HL-60/S4 treated with phorbol 12-myristate 13-acetate at 8.2 ng/mL for 4 days and 3 days (cell line): Measurements from ENCODE around the gene CEP162.
"Not testable (repeated sequence)": the region's sequence is repeated elsewhere in the genome, so short reads cannot be mapped to it uniquely, and the experiment has no call there.

Experiments used
- in situ Hi-C: fragments of 300-500 bp; cut with MboI; formaldehyde crosslinking; loops from 2 replicates; pipeline ENCODE4 v1.15.0; 2022; ENCODE audit warnings: low sequenced_read_pairs

CEP162 gene

GRCh38 chr6:84093441-84094435 lies 133.7 kb downstream of the CEP162 start:
- in situ Hi-C loops: no loop called here

- in situ Hi-C loops: no loop called here
Measured at GRCh38 chr6:84089552-84089951, 137.9 kb downstream of the CEP162 start.

GRCh38 chr6:84089081-84089480 lies 138.4 kb downstream of the CEP162 start:
- in situ Hi-C loops: no loop called here

DNA sequence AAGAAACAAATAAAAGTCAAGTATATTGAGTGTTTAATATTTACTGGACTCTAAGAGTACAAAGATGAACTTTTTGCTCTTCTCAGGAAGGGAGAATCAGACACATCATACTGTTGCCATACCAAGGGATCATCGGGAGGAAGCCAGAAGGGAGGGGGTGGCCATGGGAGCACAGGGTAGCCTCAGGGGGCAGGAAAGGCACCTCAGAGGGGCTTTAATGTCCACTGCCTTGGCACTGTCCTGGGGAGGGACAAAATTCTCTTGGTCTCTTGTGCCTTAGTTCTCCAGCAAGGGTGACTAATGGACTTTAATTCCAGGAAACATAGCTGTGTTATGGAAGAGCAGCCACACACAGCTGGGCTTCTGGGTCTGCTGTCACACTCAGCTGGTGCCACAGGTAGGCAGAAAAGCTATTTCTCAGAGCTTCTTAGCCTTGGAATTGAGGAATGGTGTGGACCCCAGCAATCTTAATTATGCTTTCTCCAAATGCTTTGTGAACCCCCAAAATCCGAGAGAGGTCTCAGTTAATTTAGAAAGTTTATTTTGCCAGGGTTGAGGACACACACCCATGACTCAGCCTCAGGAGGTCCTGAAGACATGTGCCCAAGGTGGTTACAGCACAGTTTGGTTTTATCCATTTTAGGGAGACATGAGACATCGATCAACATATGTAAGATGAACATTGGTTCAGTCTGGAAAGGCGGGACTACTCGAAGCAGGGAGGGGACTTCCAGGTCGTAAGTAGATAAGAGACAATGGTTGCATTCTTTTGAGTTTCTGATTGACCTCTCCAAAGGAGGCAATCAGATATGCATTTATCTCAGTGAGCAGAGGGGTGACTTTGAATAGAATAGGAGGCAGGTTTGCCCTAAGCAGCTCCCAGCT lies 140.7 kb downstream of the CEP162 start:
- in situ Hi-C loops: no loop called here

DNA sequence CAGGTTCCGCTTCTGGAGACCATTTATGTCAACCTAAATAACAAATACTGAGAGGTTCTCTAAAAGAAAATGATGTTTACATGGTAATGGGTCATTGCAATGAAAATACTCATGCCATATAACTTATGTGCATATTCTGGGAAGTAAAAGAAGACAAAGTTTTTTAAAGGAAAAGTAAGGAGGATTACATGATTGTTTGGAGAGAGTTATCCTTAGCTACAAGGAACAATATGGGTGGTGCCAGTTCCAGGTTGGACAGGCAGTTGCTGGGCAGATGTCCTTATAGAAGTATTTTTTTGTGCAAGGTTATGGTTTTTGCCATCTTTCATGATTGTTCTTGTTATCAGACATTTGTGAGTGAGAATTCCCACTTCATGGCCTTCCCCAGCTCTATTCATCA lies 141.4 kb downstream of the CEP162 start:
- in situ Hi-C loops: no loop called here

- in situ Hi-C loops: not testable (repeated sequence)
Measured at GRCh38 chr6:84084705-84085104, 142.7 kb downstream of the CEP162 start.

GRCh38 chr6:84082689-84083265 lies 144.7 kb downstream of the CEP162 start:
- in situ Hi-C loops: no loop called here

DNA sequence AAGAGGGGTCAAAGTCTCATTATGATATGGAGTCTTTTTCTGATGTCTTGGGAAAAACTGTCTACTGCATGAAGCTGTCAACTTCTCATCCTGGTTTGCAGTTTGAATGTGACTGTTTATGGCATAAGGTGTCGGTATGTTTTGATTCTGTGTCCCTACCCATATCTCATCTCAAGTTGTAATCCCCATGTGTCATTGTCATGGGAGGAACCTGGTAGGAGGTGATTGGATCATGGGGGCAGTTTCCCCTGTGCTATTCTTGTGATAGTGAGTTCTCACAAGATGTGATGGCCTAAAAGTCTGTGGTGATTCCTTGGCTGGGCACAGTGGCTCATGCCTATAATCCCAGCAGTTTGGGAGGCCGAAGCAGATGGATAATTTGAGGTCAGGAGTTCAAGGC lies 146.2 kb downstream of the CEP162 start:
- in situ Hi-C loops: no loop called here

DNA sequence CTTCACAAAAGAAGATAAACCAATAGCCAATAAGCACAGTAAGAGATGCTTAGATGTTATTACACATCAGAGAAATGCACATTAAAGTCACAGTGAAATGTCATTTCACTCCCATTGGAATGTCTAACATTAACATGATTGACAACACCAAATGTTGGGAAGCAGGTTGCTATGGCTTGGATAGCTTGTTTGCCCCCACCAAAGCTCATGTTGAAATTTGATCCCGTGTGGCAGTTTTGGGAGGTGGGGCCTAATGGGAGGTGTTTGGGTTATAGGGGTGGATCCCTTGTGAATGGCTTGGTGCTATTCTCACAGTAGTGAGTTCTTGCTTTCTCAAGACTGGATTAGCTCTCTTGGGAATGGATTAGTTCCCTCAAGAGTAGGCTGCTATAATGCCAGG lies 149.1 kb downstream of the CEP162 start:
- in situ Hi-C loops: no loop called here

DNA sequence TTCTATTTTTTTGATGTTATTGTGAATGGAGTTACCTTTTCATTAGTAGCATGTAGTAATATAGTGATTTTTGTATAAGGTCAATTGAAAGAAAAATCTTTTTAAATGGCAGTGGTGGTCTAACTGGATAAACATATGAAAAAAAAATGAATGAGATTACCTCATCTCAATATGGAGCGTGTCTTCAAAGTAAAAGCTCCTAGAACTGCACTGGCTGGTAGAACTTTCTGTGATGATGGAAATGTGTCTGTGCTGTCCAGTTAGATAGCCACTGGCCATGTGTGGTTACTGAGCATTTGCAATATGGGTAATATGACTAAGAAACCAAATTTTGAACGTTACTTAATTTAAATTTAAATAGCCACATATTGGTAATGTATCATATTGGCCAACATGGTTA lies 149.8 kb downstream of the CEP162 start:
- in situ Hi-C loops: no loop called here

DNA sequence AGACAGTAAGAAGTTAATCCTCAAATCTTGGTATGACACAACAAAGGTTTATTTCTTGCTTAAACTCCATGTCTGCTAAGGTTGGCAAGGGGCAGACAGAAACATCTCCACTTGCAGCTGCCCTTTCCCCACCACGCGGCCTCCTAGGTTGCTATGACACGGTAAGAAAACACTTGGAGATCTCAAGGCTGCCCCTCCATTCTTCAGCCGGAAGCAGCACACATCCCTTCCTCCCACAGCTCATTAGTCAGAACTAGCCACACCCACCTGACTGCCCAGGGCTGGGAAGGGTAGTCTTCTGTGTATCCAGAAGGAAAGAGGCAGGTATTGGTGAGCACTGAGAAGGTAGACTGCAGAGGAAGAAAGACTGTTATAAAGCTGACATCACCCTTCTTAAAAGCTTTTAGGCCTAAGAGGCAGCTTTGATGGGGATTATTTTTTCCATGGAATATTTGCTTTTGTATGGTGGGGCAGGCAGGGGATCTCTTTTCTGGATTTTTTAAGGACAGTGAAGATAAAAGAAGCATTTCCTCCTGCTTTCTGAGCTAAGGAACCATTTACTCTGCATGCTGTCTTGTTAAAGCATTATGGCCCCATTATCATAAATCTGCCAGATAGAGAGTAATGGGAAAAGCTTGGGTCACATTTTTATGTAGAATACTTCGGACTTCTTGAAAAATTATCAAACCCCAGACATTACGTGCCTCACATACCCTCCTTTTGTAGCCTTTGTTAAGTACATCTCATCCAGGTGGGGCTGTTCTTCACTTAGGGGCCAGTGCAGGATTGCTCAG lies 152.3 kb downstream of the CEP162 start:
- in situ Hi-C loops: no loop called here
